Activated CD4-positive, alpha-beta T cell treated with anti-CD3 and anti-CD28 coated beads, Interleukin-2, Interleukin-6, amounts not matched to agents 100 ng/mL and 50 ng/mL, durations not matched to agents 16 hours and 8 hours (primary cell): Measurements from ENCODE around the gene ADM.

Experiments used
- DNase-seq: peaks from one replicate; pipeline ENCODE4 v3.0.0-alpha.2; 2020

Gene ADM

GRCh38 chr11:10291801-10292638 is 12.9 kb upstream of the ADM start:
- DNase-seq: no peak

GRCh38 chr11:10293423-10294289 is 11.2 kb upstream of the ADM start, which contains the start of gene SBF2:
TSS of gene SBF2 (minus strand) at chr11:10294219. CDS start at chr11:10294069, 150 bp downstream.
- DNase-seq: peak; percentile 80

- DNase-seq: no peak
These were observed 10.5 kb upstream of the ADM start for GRCh38 chr11:10294290-10294953.

- DNase-seq: no peak
These were observed 9.6 kb upstream of the ADM start for GRCh38 chr11:10295064-10295901.

GRCh38 chr11:10298342-10298741 is 6.5 kb upstream of the ADM start:
- peak; percentile 83 for DNase-seq

- DNase-seq: no peak
These were observed 3.1 kb upstream of the ADM start for GRCh38 chr11:10301656-10302358.

GRCh38 chr11:10302359-10302743 is 2.5 kb upstream of the ADM start:
- DNase-seq: no peak

GRCh38 chr11:10302744-10303557 is 1.9 kb upstream of the ADM start:
- DNase-seq: peak; percentile 50

- DNase-seq: no peak
These were observed 1.1 kb upstream of the ADM start for GRCh38 chr11:10303558-10304363.

- no peak for DNase-seq
These were observed 540 bp downstream of the ADM start for GRCh38 chr11:10305262-10305963.

GRCh38 chr11:10305964-10306918 is 1.4 kb downstream of the ADM start:
- DNase-seq: no peak

- DNase-seq: no peak
These were observed 2.1 kb downstream of the ADM start for GRCh38 chr11:10307022-10307399.

GRCh38 chr11:10307400-10308200 is 2.7 kb downstream of the ADM start:
- DNase-seq: peak; percentile 82

- DNase-seq: no peak
These were observed 3.5 kb downstream of the ADM start for GRCh38 chr11:10308201-10308954.

- DNase-seq: no peak
These were observed 4.6 kb downstream of the ADM start for GRCh38 chr11:10309163-10310093.
